Omental fat pad (tissue), 4 donors: ENCODE measurements around the gene ZNF474. TPM values are rescaled to one million over a fixed set of nuclear protein-coding genes. Genes with fewer than 3 reads are reported as not detected.
A peak's percentile ranks its signal among the peaks of the same experiment; 100 is the strongest.

Experiments used
- ATAC-seq: fragments of 150-250 bp; one replicate; pipeline ENCODE4 v1.9.1; 2016; ENCODE audit warnings: mild to moderate bottlenecking, moderate library complexity; ENCODE audit not compliant: low FRiP score
- DNase-seq: peaks from one replicate; pipeline ENCODE4 v3.0.0-alpha.2; 2019; ENCODE audit warnings: low spot score
- total RNA-seq, 4 donors: library from RNA; depleted of rRNA; stranded (reverse); fragments of >200 nt; gene quantifications; one replicate each; pipeline ENCODE4 v1.1.0, GENCODE V29; 2016
- TF ChIP-seq, protein P1 (sequence below), 3 donors: fragments of 450-650 bp; IDR thresholded peaks; one replicate each; pipeline ENCODE4 v1.5.1; 2016 to 2017; ENCODE audit warnings: antibody characterized with exemption in 3 of 3, mild to moderate bottlenecking in 3 of 3, moderate library complexity in 2 of 3

The ZNF474 gene
- total RNA-seq, 4 donors from 2014 or later: 0.24 to 2.1 TPM; not detected in 2

DNA sequence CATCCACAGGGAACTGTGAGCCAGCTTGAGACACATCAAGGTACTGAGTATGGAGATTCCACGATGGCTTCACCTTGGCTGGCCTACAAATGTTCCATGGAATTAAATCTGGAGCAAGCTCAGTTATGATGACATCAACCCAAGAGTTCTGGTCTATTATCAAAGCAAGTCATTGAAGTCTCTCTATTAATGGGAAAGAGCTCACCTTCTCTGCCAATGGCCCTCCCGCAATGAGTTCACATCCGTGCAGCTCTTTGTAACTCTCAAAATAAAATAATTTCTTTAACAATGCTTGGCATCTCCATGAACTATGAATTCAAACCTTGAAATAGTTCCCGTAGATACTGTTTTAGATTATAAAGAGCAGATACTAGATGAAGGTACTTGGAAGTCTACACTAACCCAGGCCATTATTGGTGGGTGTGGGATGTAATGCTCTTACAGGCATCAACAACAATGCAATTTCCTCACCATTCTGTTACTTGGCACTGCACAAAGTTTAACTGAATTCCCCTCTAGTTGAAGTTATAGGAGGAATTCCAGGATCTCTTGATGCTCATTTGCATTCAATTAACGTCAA is 55.4 kb downstream of the ZNF474 start:
- TF ChIP-seq, protein P1, sequence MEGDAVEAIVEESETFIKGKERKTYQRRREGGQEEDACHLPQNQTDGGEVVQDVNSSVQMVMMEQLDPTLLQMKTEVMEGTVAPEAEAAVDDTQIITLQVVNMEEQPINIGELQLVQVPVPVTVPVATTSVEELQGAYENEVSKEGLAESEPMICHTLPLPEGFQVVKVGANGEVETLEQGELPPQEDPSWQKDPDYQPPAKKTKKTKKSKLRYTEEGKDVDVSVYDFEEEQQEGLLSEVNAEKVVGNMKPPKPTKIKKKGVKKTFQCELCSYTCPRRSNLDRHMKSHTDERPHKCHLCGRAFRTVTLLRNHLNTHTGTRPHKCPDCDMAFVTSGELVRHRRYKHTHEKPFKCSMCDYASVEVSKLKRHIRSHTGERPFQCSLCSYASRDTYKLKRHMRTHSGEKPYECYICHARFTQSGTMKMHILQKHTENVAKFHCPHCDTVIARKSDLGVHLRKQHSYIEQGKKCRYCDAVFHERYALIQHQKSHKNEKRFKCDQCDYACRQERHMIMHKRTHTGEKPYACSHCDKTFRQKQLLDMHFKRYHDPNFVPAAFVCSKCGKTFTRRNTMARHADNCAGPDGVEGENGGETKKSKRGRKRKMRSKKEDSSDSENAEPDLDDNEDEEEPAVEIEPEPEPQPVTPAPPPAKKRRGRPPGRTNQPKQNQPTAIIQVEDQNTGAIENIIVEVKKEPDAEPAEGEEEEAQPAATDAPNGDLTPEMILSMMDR (IDR thresholded peaks at IDR 0.05): no peak
- ATAC-seq: no peak
- DNase-seq: no peak

GRCh38 chr5:122187426-122187825 is 58.1 kb downstream of the ZNF474 start:
- TF ChIP-seq, protein P1 (IDR thresholded peaks at IDR 0.05): no peak
- DNase-seq: no peak
- ATAC-seq: peak; percentile 77

DNA sequence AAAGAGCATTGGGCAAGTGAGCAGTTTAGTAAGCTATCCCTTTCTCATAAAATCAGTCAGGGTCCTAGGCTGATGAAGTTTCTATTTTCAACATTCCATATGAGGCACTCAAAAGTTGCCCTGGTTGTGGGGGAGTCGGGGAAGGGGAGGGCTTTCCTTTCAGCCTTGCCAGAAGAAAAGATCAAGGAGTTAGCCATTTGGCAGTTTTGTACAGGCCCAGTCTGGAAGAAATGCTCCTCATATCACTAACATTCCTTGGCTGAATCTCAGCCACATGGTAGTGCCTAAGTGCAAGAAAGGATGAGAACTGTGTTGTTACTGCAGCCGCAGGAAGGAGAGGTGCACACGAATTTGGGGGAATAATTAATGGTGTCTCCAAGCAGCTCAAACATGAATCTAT is 60.8 kb downstream of the ZNF474 start:
- DNase-seq: no peak
- ATAC-seq: peak; percentile 49
- TF ChIP-seq, protein P1 (IDR thresholded peaks at IDR 0.05): no peak

DNA sequence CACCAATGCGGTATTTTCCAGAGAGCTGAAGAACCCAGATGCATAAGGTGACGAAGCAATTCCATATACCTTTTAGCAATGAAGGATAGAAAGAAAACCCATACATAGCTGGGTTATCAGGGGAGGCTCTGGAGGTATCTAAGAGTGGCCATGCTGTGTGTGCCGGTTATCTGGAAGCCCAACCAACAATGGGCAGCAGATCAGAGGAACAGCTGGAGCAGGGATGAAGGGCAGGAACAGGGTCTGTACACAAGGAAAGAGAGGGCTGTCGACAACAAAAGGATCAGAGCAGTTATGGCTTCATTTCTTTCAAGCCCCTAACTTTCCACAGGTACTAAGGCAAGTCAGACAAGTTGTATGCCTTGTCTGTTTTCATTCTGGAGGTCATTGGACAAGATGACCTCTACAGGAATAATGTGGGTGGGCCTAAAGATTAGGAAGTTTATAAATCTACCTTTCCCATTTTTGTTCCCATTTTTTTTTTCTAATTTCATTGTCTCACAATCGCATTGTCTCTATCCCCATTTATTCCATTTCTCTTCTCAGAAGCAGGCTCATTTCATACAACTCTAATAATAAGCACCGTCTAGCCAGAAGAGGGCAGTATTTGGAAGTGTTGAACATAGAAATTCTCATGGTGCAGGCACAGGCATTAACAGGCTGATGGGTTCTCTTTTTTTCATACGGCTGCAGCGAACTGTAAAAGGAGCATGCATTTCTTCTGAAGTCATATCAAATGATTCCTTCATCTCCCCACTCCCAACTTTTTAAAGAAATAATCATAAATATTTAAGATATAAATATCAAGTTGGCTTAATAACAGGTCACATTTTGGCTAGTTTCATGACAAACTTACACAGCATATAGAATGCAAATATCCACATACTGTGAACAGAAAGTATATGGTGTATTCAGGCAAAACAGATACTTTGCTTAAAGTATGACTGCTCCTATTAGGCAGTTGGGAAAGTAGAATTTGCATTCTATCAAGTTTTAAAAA is 63.5 kb downstream of the ZNF474 start:
- peak; percentile 57 for ATAC-seq

GRCh38 chr5:122195802-122196394 is 66.6 kb downstream of the ZNF474 start:
- TF ChIP-seq, protein P1 (IDR thresholded peaks at IDR 0.05): peak in 1 of 3 donors; percentile 33
- ATAC-seq: no peak
- DNase-seq: no peak

More for the DNA sequence above, 63.5 kb downstream of the ZNF474 start:
- TF ChIP-seq, protein P1 (IDR thresholded peaks at IDR 0.05): no peak
- no peak for DNase-seq

GRCh38 chr5:122199146-122199545 is 69.8 kb downstream of the ZNF474 start:
- ATAC-seq (no peak), DNase-seq (no peak)
- TF ChIP-seq, protein P1 (IDR thresholded peaks at IDR 0.05): no peak
